Mesenchymal stem cell (in vitro differentiated cells and primary cell): ENCODE measurements around the gene PLD1.

Source experiments
- DNase-seq: peaks from one replicate; pipeline ENCODE4 v3.0.0-alpha.2; 2013
- H2AFZ ChIP-seq: one replicate; pipeline ENCODE4 v1.6.1; 2013; ENCODE audit warnings: low read depth, mild to moderate bottlenecking, control low read depth, inconsistent platforms, low read length, moderate library complexity
- H2AK5ac ChIP-seq: 2 replicates; pipeline ENCODE4 v1.6.1; 2013; ENCODE audit warnings: low read length, moderate library complexity, mild to moderate bottlenecking, inconsistent platforms; ENCODE audit not compliant: severe bottlenecking
- H2BK120ac ChIP-seq: one replicate; pipeline ENCODE4 v1.6.1; 2013; ENCODE audit warnings: low read depth, mild to moderate bottlenecking, inconsistent platforms, low read length, moderate library complexity
- H2BK12ac ChIP-seq, 2 experiments: one replicate each; pipeline ENCODE4 v1.6.1; 2013; ENCODE audit warnings: inconsistent platforms in 2 of 2, low read length in 2 of 2, mild to moderate bottlenecking in 2 of 2, moderate library complexity in 2 of 2, control low read depth in 1 of 2
- H2BK15ac ChIP-seq: one replicate; pipeline ENCODE4 v1.6.1; 2013; ENCODE audit warnings: mild to moderate bottlenecking, low read depth, inconsistent platforms; ENCODE audit not compliant: poor library complexity, severe bottlenecking
- H2BK5ac ChIP-seq: 2 replicates; pipeline ENCODE4 v1.6.1; 2013; ENCODE audit warnings: low read depth, mild to moderate bottlenecking, low read length, control low read depth, inconsistent platforms; ENCODE audit not compliant: poor library complexity, severe bottlenecking
- H3K14ac ChIP-seq, 2 experiments: one replicate each; pipeline ENCODE4 v1.6.1; 2013; ENCODE audit warnings: inconsistent platforms in 2 of 2, low read length in 2 of 2, control low read depth in 1 of 2, mild to moderate bottlenecking in 1 of 2, moderate library complexity in 1 of 2
- H3K18ac ChIP-seq, 2 experiments: one replicate each; pipeline ENCODE4 v1.6.1; 2013; ENCODE audit warnings: inconsistent platforms in 2 of 2, low read length in 2 of 2, control low read depth in 1 of 2, low read depth in 1 of 2, mild to moderate bottlenecking in 1 of 2
- H3K23ac ChIP-seq, 2 experiments: one replicate each; pipeline ENCODE4 v1.6.1; 2013; ENCODE audit warnings: inconsistent platforms in 2 of 2, low read length in 2 of 2, mild to moderate bottlenecking in 2 of 2, moderate library complexity in 2 of 2, control low read depth in 1 of 2
- H3K27ac ChIP-seq: 2 replicates; pipeline ENCODE4 v1.5.1; 2013; ENCODE audit warnings: mild to moderate bottlenecking, moderate library complexity, low read length, control low read depth, inconsistent platforms; ENCODE audit not compliant: poor library complexity, severe bottlenecking
- H3K27me3 ChIP-seq, 2 experiments: 2 replicates each; pipeline versions ENCODE4 v1.6.1 to v1.7.0; 2013; ENCODE audit warnings: low read length in 2 of 2, mild to moderate bottlenecking in 2 of 2, moderate library complexity in 2 of 2, control low read depth in 1 of 2, inconsistent platforms in 1 of 2; ENCODE audit not compliant: control insufficient read depth in 1 of 2, insufficient read depth in 1 of 2
- H3K36me3 ChIP-seq, 2 experiments: 2 replicates each; pipeline versions ENCODE4 v1.6.1 to v1.7.0; 2013; ENCODE audit warnings: low read length in 2 of 2, control low read depth in 1 of 2, inconsistent platforms in 1 of 2, low read depth in 1 of 2, mild to moderate bottlenecking in 1 of 2; ENCODE audit not compliant: insufficient read depth in 2 of 2, control insufficient read depth in 1 of 2
- H3K4ac ChIP-seq, 2 experiments: one replicate each; pipeline ENCODE4 v1.6.1; 2013; ENCODE audit warnings: inconsistent platforms in 2 of 2, low read length in 2 of 2, mild to moderate bottlenecking in 2 of 2, moderate library complexity in 2 of 2, control low read depth in 1 of 2, low read depth in 1 of 2
- H3K4me1 ChIP-seq: 2 replicates; pipeline ENCODE4 v1.6.1; 2013; ENCODE audit warnings: low read depth, low read length, control low read depth; ENCODE audit not compliant: control insufficient read depth, insufficient read depth
- H3K4me2 ChIP-seq: 2 replicates; pipeline ENCODE4 v1.6.1; 2013; ENCODE audit warnings: low read length, mild to moderate bottlenecking, inconsistent platforms; ENCODE audit not compliant: poor library complexity, severe bottlenecking
- H3K4me3 ChIP-seq, 2 experiments: 2 replicates each; pipeline versions ENCODE4 v1.5.1 to v1.7.0; 2013; ENCODE audit warnings: low read length in 2 of 2, mild to moderate bottlenecking in 2 of 2, control low read depth in 1 of 2, low read depth in 1 of 2; ENCODE audit not compliant: insufficient read depth in 1 of 2
- H3K79me1 ChIP-seq: replicated peaks from 2 replicates; pipeline ENCODE4 v1.6.1; 2013; ENCODE audit warnings: mild to moderate bottlenecking, control low read depth, low read length, inconsistent platforms; ENCODE audit not compliant: poor library complexity, severe bottlenecking
- H3K9ac ChIP-seq: 2 replicates; pipeline ENCODE4 v1.7.0; 2013; ENCODE audit warnings: mild to moderate bottlenecking, low read length, moderate library complexity
- H3K9me3 ChIP-seq: 2 replicates; pipeline ENCODE4 v1.7.0; 2013; ENCODE audit warnings: mild to moderate bottlenecking, low read length; ENCODE audit not compliant: control insufficient read depth
- H4K8ac ChIP-seq: one replicate; pipeline ENCODE4 v1.6.1; 2013; ENCODE audit warnings: inconsistent platforms, mild to moderate bottlenecking, low read length, moderate library complexity
- H4K91ac ChIP-seq: one replicate; pipeline ENCODE4 v1.6.1; 2013; ENCODE audit warnings: mild to moderate bottlenecking, low read length, inconsistent platforms
- WGBS: methylation state at CpG from one replicate; pipeline ENCODE4 v1.1.7; 2013; ENCODE audit warnings: mixed read lengths; 5-methylcytosine and 5-hydroxymethylcytosine counted together

PLD1 gene

GRCh38 chr3:171807806-171808205, 2.5 kb downstream of the PLD1 start:
- no peak for DNase-seq
- H2AK5ac ChIP-seq = no peak overlapping the region
- no peak overlapping the region for H4K8ac ChIP-seq
- H2BK5ac ChIP-seq = no peak overlapping the region
- H3K4me2 ChIP-seq = no peak overlapping the region
- H3K36me3 ChIP-seq = no peaks in the 10 kb centered on the region
- 98% methylated on average over 4 of the region's 6 CpGs for WGBS
- no peaks in the 10 kb centered on the region for H3K9me3 ChIP-seq
- no peak overlapping the region for H2AFZ ChIP-seq
- H3K27me3 ChIP-seq = no peaks in the 10 kb centered on the region
- no peak overlapping the region for H3K9ac ChIP-seq
- H2BK15ac ChIP-seq = no peak overlapping the region
- H3K18ac ChIP-seq = no peak overlapping the region
- no peak overlapping the region for H3K23ac ChIP-seq
- no peak overlapping the region for H2BK120ac ChIP-seq
- peak overlapping the region in 1 of 2 experiments; percentile 72 for H2BK12ac ChIP-seq
- H3K27ac ChIP-seq = no peak overlapping the region
- H3K4me1 ChIP-seq = peaks cover 11% of the 10 kb centered on the region
- peak overlapping the region in 1 of 2 experiments; percentile 80 for H3K4ac ChIP-seq
- no peak overlapping the region for H3K4me3 ChIP-seq
- peaks cover 18% of the 10 kb centered on the region for H3K79me1 ChIP-seq
- H4K91ac ChIP-seq = no peak overlapping the region
- H3K14ac ChIP-seq = no peak overlapping the region

- H2BK12ac ChIP-seq = peak overlapping the region; percentile 80 to 97
- H3K4me1 ChIP-seq = peaks cover 11% of the 10 kb centered on the region
- no peak overlapping the region for H2BK5ac ChIP-seq
- H2AK5ac ChIP-seq = peak overlapping the region; percentile 47
- WGBS = 91% methylated on average over 4 of the region's 7 CpGs
- H3K27me3 ChIP-seq = no peaks in the 10 kb centered on the region
- H3K4me3 ChIP-seq = no peak overlapping the region
- peak overlapping the region; percentile 37 for H4K91ac ChIP-seq
- peak overlapping the region; percentile 28 to 64 for H3K18ac ChIP-seq
- no peak overlapping the region for H3K23ac ChIP-seq
- no peak overlapping the region for H3K4me2 ChIP-seq
- H2BK15ac ChIP-seq = peak overlapping the region; percentile 8
- no peak for DNase-seq
- H4K8ac ChIP-seq = no peak overlapping the region
- peak overlapping the region; percentile 54 for H3K9ac ChIP-seq
- H3K27ac ChIP-seq = peak overlapping the region; percentile 57
- H3K9me3 ChIP-seq = no peaks in the 10 kb centered on the region
- peak overlapping the region in 1 of 2 experiments; percentile 54 for H3K4ac ChIP-seq
- H3K79me1 ChIP-seq = peaks cover 19% of the 10 kb centered on the region
- H2BK120ac ChIP-seq = peak overlapping the region; percentile 69
- H2AFZ ChIP-seq = no peak overlapping the region
- no peaks in the 10 kb centered on the region for H3K36me3 ChIP-seq
- H3K14ac ChIP-seq = no peak overlapping the region
Measured at GRCh38 chr3:171807129-171807675, 3.1 kb downstream of the PLD1 start.

GRCh38 chr3:171806200-171807128, 3.8 kb downstream of the PLD1 start:
- DNase-seq = peak; percentile 96

GRCh38 chr3:171805687-171806086, 4.6 kb downstream of the PLD1 start:
- H3K23ac ChIP-seq = peak overlapping the region in 1 of 2 experiments; percentile 93
- no peak overlapping the region for H3K14ac ChIP-seq
- H4K8ac ChIP-seq = no peak overlapping the region
- H3K27ac ChIP-seq = no peak overlapping the region
- H2BK5ac ChIP-seq = no peak overlapping the region
- H3K27me3 ChIP-seq = no peaks in the 10 kb centered on the region
- peak overlapping the region in 1 of 2 experiments; percentile 94 for H3K4ac ChIP-seq
- peak overlapping the region; percentile 96 for H2AK5ac ChIP-seq
- no peak overlapping the region for H2BK120ac ChIP-seq
- H2BK12ac ChIP-seq = peak overlapping the region; percentile 22 to 100
- H4K91ac ChIP-seq = peak overlapping the region; percentile 48
- no peak overlapping the region for H3K4me2 ChIP-seq
- no peaks in the 10 kb centered on the region for H3K36me3 ChIP-seq
- H3K18ac ChIP-seq = peak overlapping the region; percentile 14 to 85
- peaks cover 19% of the 10 kb centered on the region for H3K79me1 ChIP-seq
- H2BK15ac ChIP-seq = no peak overlapping the region
- no peak overlapping the region for H3K4me3 ChIP-seq
- H3K4me1 ChIP-seq = peaks cover 9% of the 10 kb centered on the region
- peak overlapping the region; percentile 54 for H3K9ac ChIP-seq
- H3K9me3 ChIP-seq = no peaks in the 10 kb centered on the region
- DNase-seq = no peak
- peak overlapping the region; percentile 23 for H2AFZ ChIP-seq
- 80% methylated on average over 2 of the region's 3 CpGs for WGBS

More at GRCh38 chr3:171806200-171807128, 3.8 kb downstream of the PLD1 start:
- Histone ChIP-seq H3K4me1 (peaks cover 10% of the 10 kb centered on the region), H4K8ac (no peak overlapping the region), H3K23ac (no peak overlapping the region), H3K36me3 (no peaks in the 10 kb centered on the region), H3K4ac (peak overlapping the region in 1 of 2 experiments; percentile 54), H3K4me3 (peak overlapping the region in 1 of 2 experiments; percentile 23), H3K14ac (no peak overlapping the region), H2AFZ (no peak overlapping the region), H3K18ac (peak overlapping the region; percentile 28 to 64), H3K27ac (peak overlapping the region; percentile 57), H2BK5ac (no peak overlapping the region), H3K9me3 (no peaks in the 10 kb centered on the region), H4K91ac (peak overlapping the region; percentile 37), H2BK120ac (peak overlapping the region; percentile 69), H3K79me1 (peaks cover 19% of the 10 kb centered on the region), H2AK5ac (no peak overlapping the region), H3K9ac (peak overlapping the region; percentile 54), H2BK15ac (peak overlapping the region; percentile 8), H3K27me3 (no peaks in the 10 kb centered on the region), H3K4me2 (peak overlapping the region; percentile 13), H2BK12ac (peak overlapping the region; percentile 80 to 97)
- WGBS = 43% methylated on average over 4 of the region's 5 CpGs
